ENCODE results near the gene MAP4K2. TPM values are rescaled to one million over a fixed set of nuclear protein-coding genes. Genes with fewer than 3 reads are reported as not detected.

The MAP4K2 gene
- total and polyA plus RNA-seq, 2 of the 8 experiments (the other 6 are each of a cell fraction or from before 2014, with no cell fraction given), result 20.1 to 20.7 TPM

DNA sequence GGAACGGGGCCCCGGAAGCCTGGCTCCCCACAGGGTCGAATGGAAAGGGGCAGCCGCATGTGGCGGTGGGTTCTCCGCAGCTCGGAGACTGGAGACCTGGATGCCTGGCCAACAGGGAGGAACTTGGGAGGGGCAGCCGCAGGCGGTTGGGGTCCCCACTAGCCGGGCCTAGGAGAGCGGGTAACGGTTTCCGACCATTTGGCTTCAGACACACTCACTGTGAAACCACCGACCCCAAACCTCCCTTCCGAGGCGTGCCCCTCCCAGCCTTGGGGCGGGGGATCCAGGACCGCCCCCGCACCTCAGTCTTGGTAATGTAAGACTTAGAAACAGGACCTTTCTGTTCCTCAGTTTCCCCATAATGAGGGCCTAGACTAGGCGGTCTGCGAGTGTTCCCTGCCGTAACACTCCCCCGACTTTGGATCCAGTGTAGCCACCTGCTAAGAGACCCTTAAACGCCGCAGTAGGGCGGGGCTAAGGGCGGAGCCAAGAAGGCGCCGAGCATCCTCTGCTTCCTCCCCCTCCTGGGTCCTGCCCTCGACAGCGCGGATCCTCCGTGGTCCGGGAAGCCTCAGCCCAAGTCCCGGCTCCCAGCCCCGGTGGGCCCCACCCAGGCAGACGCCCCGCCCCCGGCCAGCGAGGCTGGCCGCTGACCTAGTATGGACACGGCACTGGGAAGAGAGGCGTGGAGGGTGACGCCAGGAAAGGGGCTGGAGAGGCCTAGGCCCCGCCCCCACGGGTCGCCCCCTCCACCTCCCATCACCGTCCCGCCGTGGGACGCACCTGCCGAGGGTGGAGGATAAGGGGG is 57.3 kb downstream of the MAP4K2 start:
- POLR2A ChIA-PET (ENCODE audit: partially characterized antibody), result interaction anchor here (1.1 to 42.9 kb wide), 2 partner anchors 10 to 20 kb away, joined by 4 to 1087 read pairs; partner anchors contain the start of genes PYGM and SF1
- Histone ChIP-seq H3K27me3 (replicated peaks in 1 of 4; ENCODE audit: control insufficient read depth in 3 of 4, extremely low read depth in 1 of 4, insufficient read depth in 3 of 4, low read length in 3 of 4) (peaks cover 0 to 32% (median 19%) of the 10 kb centered on the region in 4 experiments; a peak in 5 of 7 replicates), H3K4me2 (ENCODE audit: insufficient read depth in 1 of 2, low read depth in 2 of 2, low read length in 2 of 2) (peak overlapping the region; percentile 87 to 89), H4K91ac (replicated peaks; ENCODE audit: insufficient read length, low read length) (no peak overlapping the region), H3K9me3 (ENCODE audit: insufficient read depth in 2 of 2, low read depth in 1 of 2, low read length in 1 of 2) (no peaks in the 10 kb centered on the region), H4K5ac (ENCODE audit: insufficient read length, low read depth, low read length) (peak overlapping the region; percentile 22), H2BK5ac (ENCODE audit: low read depth, low read length) (no peak overlapping the region; the same call in 1 of the 2 replicates), H3K79me2 (ENCODE audit: control insufficient read depth in 1 of 2, insufficient read depth in 2 of 2, low read length in 2 of 2) (no peaks in the 10 kb centered on the region), H2BK120ac (replicated peaks; ENCODE audit: low read depth, low read length) (no peak overlapping the region), H3K27ac (ENCODE audit: low read depth, low read length) (no peak overlapping the region), H3K4ac (replicated peaks; ENCODE audit: insufficient read length, low read depth, low read length) (no peak overlapping the region), H3K18ac (ENCODE audit: extremely low read depth, low read length) (no peak overlapping the region; the same call in none of the 2 replicates), H3K4me3 (ENCODE audit: extremely low read depth in 1 of 4, insufficient read depth in 2 of 4, low read depth in 3 of 4, low read length in 4 of 4) (peak overlapping the region; percentile 48 to 64 (median 52)), H4K8ac (ENCODE audit: extremely low read depth, insufficient read depth, low read length) (no peak overlapping the region; the same call in 1 of the 2 replicates), H3K56ac (replicated peaks; ENCODE audit: insufficient read length, low read depth, low read length) (no peak overlapping the region), H2AK5ac (ENCODE audit: low read depth, low read length) (no peak overlapping the region), H3K23ac (ENCODE audit: insufficient read length) (no peak overlapping the region), H3K14ac (ENCODE audit: insufficient read length) (no peak overlapping the region), H3K9ac (replicated peaks in 1 of 4; ENCODE audit: extremely low read depth in 1 of 4, low read depth in 3 of 4, low read length in 3 of 4) (no peak overlapping the region), H4K20me1 (replicated peaks in 1 of 2; ENCODE audit: control insufficient read depth in 1 of 2, insufficient read depth in 2 of 2, low read length in 2 of 2) (no peaks in the 10 kb centered on the region), H3K4me1 (replicated peaks in 1 of 4; ENCODE audit: control insufficient read depth in 3 of 4, insufficient read depth in 4 of 4, low read length in 3 of 4) (peaks cover 3 to 26% (median 20%) of the 10 kb centered on the region in 4 experiments), H3K79me1 (ENCODE audit: low read depth, low read length) (no peaks in the 10 kb centered on the region), H2BK15ac (ENCODE audit: low read length) (no peak overlapping the region), H2BK20ac (ENCODE audit: low read length) (no peak overlapping the region), H2AFZ (ENCODE audit: low read length) (no peak overlapping the region), H2BK12ac (ENCODE audit: low read depth, low read length) (no peak overlapping the region; the same call in 1 of the 2 replicates), H3K36me3 (ENCODE audit: control insufficient read depth in 2 of 4, insufficient read depth in 4 of 4, low read length in 3 of 4) (no peaks in the 10 kb centered on the region; a peak in 1 of 8 replicates), H3K23me2 (ENCODE audit: low read depth, low read length) (peaks cover 35% of the 10 kb centered on the region)
- DNase-seq (ENCODE audit: low read depth in 1 of 2, low spot score in 2 of 2), result peak in 1 of 2 experiments; percentile 89
- WGBS, 2 experiments (ENCODE audit: extremely low coverage in 1 of 2, insufficient coverage in 1 of 2, insufficient read length in 1 of 2, insufficient replicate concordance in 2 of 2, low coverage in 1 of 2, low lambda C conversion rate in 2 of 2, missing lambda C conversion rate in 1 of 2), result 3% methylated on average over 39 of the region's 52 CpGs; no CpG with 5 or more reads in 1 of the 2 experiments
- peak; percentile 28 for FAIRE-seq
- CTCF ChIA-PET (ENCODE audit: partially characterized antibody), result interaction anchor here (0.8 to 23.7 kb wide), 6 partner anchors 20 to 174 kb away, joined by 3 to 376 read pairs (median 28); partner anchors contain the start of gene PYGM
- TF ChIP-seq CEBPB (IDR thresholded peaks at IDR 0.05; ENCODE audit: low read depth, low read length) (no peak), KDM5A (IDR thresholded peaks at IDR 0.05; ENCODE audit: low read length) (no peak), KDM1A (IDR thresholded peaks at IDR 0.05; ENCODE audit: borderline replicate concordance, low read length) (peak; percentile 88), NANOG (IDR thresholded peaks at IDR 0.05; ENCODE audit: insufficient read depth, low read depth, low read length, poor library complexity, severe bottlenecking) (no peak), ASH2L (IDR thresholded peaks at IDR 0.05; ENCODE audit: low read length) (no peak), KDM4A (IDR thresholded peaks at IDR 0.05; ENCODE audit: low read depth, low read length, severe bottlenecking) (peak; percentile 31), HDAC2 (IDR thresholded peaks at IDR 0.05; ENCODE audit: borderline replicate concordance in 1 of 2, low read depth in 2 of 2, low read length in 2 of 2) (peak in 1 of 2 experiments; percentile 73; a peak in 1 of 4 replicates), JUN (IDR thresholded peaks at IDR 0.05; ENCODE audit: low read depth, low read length) (no peak)

Measured in H1 (cell line).